ENCODE measurements around the gene DNER. TPM values are rescaled to one million over a fixed set of nuclear protein-coding genes. Genes with fewer than 3 reads are reported as not detected.

Gene DNER
- total RNA-seq, 2 donors from 2014 or later, result 0.11 to 0.18 TPM

DNA sequence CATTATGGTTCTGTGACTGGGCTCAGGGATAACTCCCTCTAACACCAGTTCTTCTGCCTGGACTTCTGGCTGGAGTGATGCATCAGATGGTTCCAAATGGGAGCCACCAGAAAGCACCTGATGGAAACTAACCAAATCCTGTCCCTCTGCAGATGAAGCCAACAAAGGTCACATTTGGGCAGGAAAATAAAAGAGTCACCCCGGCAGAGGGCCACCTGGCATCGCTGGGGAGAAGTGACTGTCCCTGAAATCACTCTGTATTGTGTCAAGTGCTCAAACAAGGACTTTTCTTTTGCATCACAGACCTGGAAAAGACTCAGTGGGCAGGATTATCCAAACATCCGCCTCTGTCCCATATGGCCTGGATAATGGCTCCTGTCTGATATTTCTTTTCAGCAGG is 47.5 kb downstream of the DNER start:
- Histone ChIP-seq H3K9me3 (ENCODE audit: control insufficient read depth, low read length) (no peaks in the 10 kb centered on the region), H3K9ac (ENCODE audit: extremely low read depth, low read length, poor library complexity, severe bottlenecking) (no peak overlapping the region), H3K4me3 (ENCODE audit: low read length) (no peak overlapping the region), H3K27me3 (ENCODE audit: control insufficient read depth, insufficient read depth, low read length, poor library complexity, severe bottlenecking) (no peaks in the 10 kb centered on the region), H3K27ac (ENCODE audit: low read depth, low read length) (no peak overlapping the region), H3K4me1 (ENCODE audit: control insufficient read depth, insufficient read depth, low read length) (no peaks in the 10 kb centered on the region), H3K36me3 (ENCODE audit: control insufficient read depth, insufficient read depth, low read length) (no peaks in the 10 kb centered on the region)
- Mint-ChIP-seq H3K27me3 (ENCODE audit: insufficient read depth) (no peaks in the 10 kb centered on the region), H3K4me1 (no peaks in the 10 kb centered on the region), H3K9me3 (no peaks in the 10 kb centered on the region), H3K4me3 (no peak overlapping the region), H3K27ac (no peak overlapping the region), H3K36me3 (ENCODE audit: low read depth) (no peaks in the 10 kb centered on the region)
- 91 to 96% methylated on average over 2 to 3 of the region's 3 CpGs for WGBS, 2 experiments (ENCODE audit: insufficient coverage in 1 of 2, insufficient read length in 1 of 2)
- TF ChIP-seq, protein P1, sequence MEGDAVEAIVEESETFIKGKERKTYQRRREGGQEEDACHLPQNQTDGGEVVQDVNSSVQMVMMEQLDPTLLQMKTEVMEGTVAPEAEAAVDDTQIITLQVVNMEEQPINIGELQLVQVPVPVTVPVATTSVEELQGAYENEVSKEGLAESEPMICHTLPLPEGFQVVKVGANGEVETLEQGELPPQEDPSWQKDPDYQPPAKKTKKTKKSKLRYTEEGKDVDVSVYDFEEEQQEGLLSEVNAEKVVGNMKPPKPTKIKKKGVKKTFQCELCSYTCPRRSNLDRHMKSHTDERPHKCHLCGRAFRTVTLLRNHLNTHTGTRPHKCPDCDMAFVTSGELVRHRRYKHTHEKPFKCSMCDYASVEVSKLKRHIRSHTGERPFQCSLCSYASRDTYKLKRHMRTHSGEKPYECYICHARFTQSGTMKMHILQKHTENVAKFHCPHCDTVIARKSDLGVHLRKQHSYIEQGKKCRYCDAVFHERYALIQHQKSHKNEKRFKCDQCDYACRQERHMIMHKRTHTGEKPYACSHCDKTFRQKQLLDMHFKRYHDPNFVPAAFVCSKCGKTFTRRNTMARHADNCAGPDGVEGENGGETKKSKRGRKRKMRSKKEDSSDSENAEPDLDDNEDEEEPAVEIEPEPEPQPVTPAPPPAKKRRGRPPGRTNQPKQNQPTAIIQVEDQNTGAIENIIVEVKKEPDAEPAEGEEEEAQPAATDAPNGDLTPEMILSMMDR (conservative IDR thresholded peaks at IDR 0.05), result no peak
- DNase-seq, result no peak

DNA sequence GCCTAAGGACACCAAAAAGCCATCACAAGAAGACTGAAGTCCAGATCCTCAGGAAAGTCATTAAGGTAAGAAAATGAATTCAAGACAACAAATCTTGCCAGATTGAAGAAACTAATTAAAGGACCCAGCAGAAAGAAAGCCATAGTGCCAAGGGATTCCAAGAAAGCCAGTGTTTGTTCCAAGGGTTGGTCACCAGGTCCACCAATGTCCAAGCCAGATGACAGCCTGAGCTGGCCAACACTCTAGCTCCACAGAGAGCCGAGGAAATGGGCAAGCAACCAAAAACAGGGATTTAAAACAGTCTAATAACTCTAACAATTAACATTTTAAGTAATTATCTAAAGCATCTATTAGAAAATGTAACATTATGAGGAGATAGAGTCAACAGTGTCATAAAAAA is 49.2 kb downstream of the DNER start:
- TF ChIP-seq, protein P1 (conservative IDR thresholded peaks at IDR 0.05), result no peak
- Histone ChIP-seq H3K27ac (ENCODE audit: low read depth, low read length) (no peak overlapping the region), H3K27me3 (ENCODE audit: control insufficient read depth, insufficient read depth, low read length, poor library complexity, severe bottlenecking) (no peaks in the 10 kb centered on the region), H3K9ac (ENCODE audit: extremely low read depth, low read length, poor library complexity, severe bottlenecking) (no peak overlapping the region), H3K9me3 (ENCODE audit: control insufficient read depth, low read length) (no peaks in the 10 kb centered on the region), H3K36me3 (ENCODE audit: control insufficient read depth, insufficient read depth, low read length) (no peaks in the 10 kb centered on the region), H3K4me1 (ENCODE audit: control insufficient read depth, insufficient read depth, low read length) (no peaks in the 10 kb centered on the region), H3K4me3 (ENCODE audit: low read length) (no peak overlapping the region)
- no peaks in the 10 kb centered on the region for H3K4me1 Mint-ChIP-seq
- DNase-seq, result no peak
- no peaks in the 10 kb centered on the region for H3K9me3 Mint-ChIP-seq
- H3K27ac Mint-ChIP-seq, result no peak overlapping the region
- H3K36me3 Mint-ChIP-seq (ENCODE audit: low read depth), result no peaks in the 10 kb centered on the region
- H3K27me3 Mint-ChIP-seq (ENCODE audit: insufficient read depth), result no peaks in the 10 kb centered on the region
- 100% methylated on average over 1 of the region's 1 CpG; no CpG with 5 or more reads in 1 of the 2 experiments for WGBS, 2 experiments (ENCODE audit: insufficient coverage in 1 of 2, insufficient read length in 1 of 2)
- H3K4me3 Mint-ChIP-seq, result no peak overlapping the region

DNA sequence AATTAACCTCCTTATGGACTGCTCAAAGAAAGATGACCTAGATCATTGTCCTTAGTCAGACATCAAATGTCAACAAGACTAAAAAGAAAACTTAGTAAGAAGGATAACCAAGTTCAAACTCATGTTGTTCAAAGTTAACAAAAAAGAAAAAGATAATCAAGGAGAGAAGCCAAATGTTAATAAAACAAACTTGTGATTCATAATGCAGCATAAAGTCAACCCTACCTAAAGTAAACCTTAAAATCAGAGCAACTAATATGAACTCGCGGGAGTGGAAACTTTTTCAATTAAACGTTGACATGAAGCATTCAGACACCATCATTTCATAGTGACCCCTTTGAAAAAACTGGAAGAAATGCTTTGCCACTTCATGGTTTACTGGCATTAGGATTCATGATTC is 52.9 kb downstream of the DNER start:
- Mint-ChIP-seq H3K27ac (no peak overlapping the region), H3K36me3 (ENCODE audit: low read depth) (no peaks in the 10 kb centered on the region), H3K4me1 (no peaks in the 10 kb centered on the region), H3K9me3 (no peaks in the 10 kb centered on the region), H3K4me3 (no peak overlapping the region), H3K27me3 (ENCODE audit: insufficient read depth) (no peaks in the 10 kb centered on the region)
- no peak overlapping the region for H3K9ac ChIP-seq (ENCODE audit: extremely low read depth, low read length, poor library complexity, severe bottlenecking)
- H3K4me1 ChIP-seq (ENCODE audit: control insufficient read depth, insufficient read depth, low read length), result no peaks in the 10 kb centered on the region
- no peak for DNase-seq
- no peaks in the 10 kb centered on the region for H3K36me3 ChIP-seq (ENCODE audit: control insufficient read depth, insufficient read depth, low read length)
- TF ChIP-seq, protein P1 (conservative IDR thresholded peaks at IDR 0.05), result no peak
- no peaks in the 10 kb centered on the region for H3K9me3 ChIP-seq (ENCODE audit: control insufficient read depth, low read length)
- no peak overlapping the region for H3K27ac ChIP-seq (ENCODE audit: low read depth, low read length)
- no peak overlapping the region for H3K4me3 ChIP-seq (ENCODE audit: low read length)
- H3K27me3 ChIP-seq (ENCODE audit: control insufficient read depth, insufficient read depth, low read length, poor library complexity, severe bottlenecking), result no peaks in the 10 kb centered on the region
- 95 to 100% methylated on average over 3 of the region's 3 CpGs for WGBS, 2 experiments (ENCODE audit: insufficient coverage in 1 of 2, insufficient read length in 1 of 2)
